Peyer's patch (tissue), 4 donors: Measurements from ENCODE around the gene HDAC4. TPM values are rescaled to one million over a fixed set of nuclear protein-coding genes. Genes with fewer than 3 reads are reported as not detected.
A peak's percentile ranks its signal among the peaks of the same experiment; 100 is the strongest.

Experiments used
- DNase-seq, 3 donors: peaks; one replicate each; pipeline ENCODE4 v3.0.0-alpha.2; 2017 to 2019
- H3K27ac ChIP-seq, 4 donors: fragments of 200-600 bp; sonication (generic); one replicate each; pipeline ENCODE4 v1.5.1; 2016 to 2019
- H3K27me3 ChIP-seq, 2 donors: fragments of 200-600 bp; sonication (generic); one replicate each; pipeline ENCODE4 v1.5.1; 2019
- H3K36me3 ChIP-seq, 3 donors: fragments of 200-600 bp; sonication (generic); one replicate each; pipeline ENCODE4 v1.5.1; 2016 to 2019
- H3K4me1 ChIP-seq, 4 donors: fragments of 200-600 bp; sonication (generic); one replicate each; pipeline ENCODE4 v1.5.1; 2016 to 2019
- H3K4me3 ChIP-seq, 4 donors: fragments of 200-600 bp; sonication (generic); 1 replicate in 3 of 4; 2 replicates in 1 of 4; pipeline ENCODE4 v1.5.1; 2016 to 2019; ENCODE audit warnings: mild to moderate bottlenecking in 1 of 4
- H3K9me3 ChIP-seq, 4 donors: fragments of 200-600 bp; sonication (generic); one replicate each; pipeline ENCODE4 v1.5.1; 2016 to 2019; ENCODE audit warnings: mild to moderate bottlenecking in 1 of 4
- CTCF ChIP-seq, 6 experiments: fragments of 450-650 bp in 4 of 6; fragments of 200-600 bp in 2 of 6; sonication (generic) in 1 of 6; IDR thresholded peaks; one replicate each; pipeline ENCODE4 v1.5.1; 2017 to 2019; ENCODE audit warnings: antibody characterized with exemption in 6 of 6, mild to moderate bottlenecking in 3 of 6, moderate library complexity in 1 of 6
- POLR2A ChIP-seq, 2 donors: fragments of 450-650 bp; IDR thresholded peaks; one replicate each; pipeline ENCODE4 v1.5.1; 2017; ENCODE audit warnings: antibody characterized with exemption in 2 of 2, mild to moderate bottlenecking in 2 of 2, moderate library complexity in 2 of 2
- total RNA-seq, 4 donors: library from RNA; depleted of rRNA; stranded (reverse); fragments of >200 nt; gene quantifications; one replicate each; pipeline ENCODE4 v1.1.0, GENCODE V29; 2016

Gene HDAC4
- total RNA-seq, 4 donors from 2014 or later = 28.9 to 198 (median 102) TPM

DNA sequence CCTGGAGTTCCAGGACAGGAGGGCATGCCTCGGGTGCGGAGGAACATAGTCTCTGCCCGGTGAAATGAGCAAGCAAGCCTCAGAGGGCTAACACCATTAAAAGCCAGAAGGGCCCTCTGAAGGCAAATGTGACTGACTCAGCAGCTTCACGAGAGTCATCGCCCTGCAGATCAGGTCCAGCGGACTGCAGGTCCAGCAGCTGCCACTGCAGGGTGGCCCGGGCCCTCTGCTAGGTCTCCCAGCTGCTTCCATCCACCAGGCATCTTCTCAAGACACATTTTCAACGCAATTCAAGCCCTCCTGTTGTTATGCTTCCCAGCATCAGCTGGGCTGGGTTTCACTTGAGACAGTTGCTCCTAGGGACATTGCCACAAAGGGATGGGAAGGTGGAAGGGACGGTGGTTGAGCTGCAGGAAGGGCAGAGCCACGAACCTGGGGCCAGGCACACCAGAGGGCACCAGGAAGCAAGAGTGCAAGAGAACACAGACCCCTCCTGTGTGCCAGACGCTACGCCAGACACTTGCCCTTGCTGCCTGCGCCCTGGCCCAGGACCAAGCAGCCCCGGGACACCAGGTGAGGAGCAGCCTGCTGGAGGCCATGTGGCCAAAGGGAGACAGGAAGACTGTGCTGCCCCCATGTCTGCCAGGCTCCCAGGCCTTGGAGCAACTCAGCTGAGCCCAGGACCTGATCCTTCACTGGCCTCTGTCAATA is 173.0 kb downstream of the HDAC4 start:
- Histone ChIP-seq H3K9me3 (no peaks in the 10 kb centered on the region), H3K27ac (peak overlapping the region in 2 of 4 donors; percentile 69 to 81), H3K36me3 (no peaks in the 10 kb centered on the region), H3K4me1 (peaks cover 0 to 57% (median under 1%) of the 10 kb centered on the region in 4 donors), H3K27me3 (no peaks in the 10 kb centered on the region), H3K4me3 (no peak overlapping the region)
- DNase-seq = no peak
- TF ChIP-seq POLR2A (IDR thresholded peaks at IDR 0.05) (no peak), CTCF (IDR thresholded peaks at IDR 0.05) (no peak)

GRCh38 chr2:239226677-239227581 is 173.9 kb downstream of the HDAC4 start:
- H3K27ac ChIP-seq = peak overlapping the region; percentile 6 to 81 (median 56)
- no peak overlapping the region for H3K4me3 ChIP-seq
- peaks cover 0 to 66% (median 7%) of the 10 kb centered on the region in 4 donors for H3K4me1 ChIP-seq
- no peak for DNase-seq
- H3K27me3 ChIP-seq = no peaks in the 10 kb centered on the region
- H3K36me3 ChIP-seq = no peaks in the 10 kb centered on the region
- TF ChIP-seq CTCF (IDR thresholded peaks at IDR 0.05) (no peak), POLR2A (IDR thresholded peaks at IDR 0.05) (no peak)
- no peaks in the 10 kb centered on the region for H3K9me3 ChIP-seq

GRCh38 chr2:239225871-239226561 is 174.8 kb downstream of the HDAC4 start:
- no peaks in the 10 kb centered on the region for H3K9me3 ChIP-seq
- peaks cover 0 to 75% (median 8%) of the 10 kb centered on the region in 4 donors for H3K4me1 ChIP-seq
- peak overlapping the region; percentile 42 to 81 (median 65) for H3K27ac ChIP-seq
- H3K4me3 ChIP-seq = no peak overlapping the region
- TF ChIP-seq POLR2A (IDR thresholded peaks at IDR 0.05) (no peak), CTCF (IDR thresholded peaks at IDR 0.05) (no peak)
- H3K27me3 ChIP-seq = no peaks in the 10 kb centered on the region
- H3K36me3 ChIP-seq = no peaks in the 10 kb centered on the region
- no peak for DNase-seq

GRCh38 chr2:239225371-239225851 is 175.4 kb downstream of the HDAC4 start:
- H3K9me3 ChIP-seq = no peaks in the 10 kb centered on the region
- no peak for DNase-seq
- H3K4me1 ChIP-seq = peaks cover 0 to 73% (median 8%) of the 10 kb centered on the region in 4 donors
- H3K27me3 ChIP-seq = no peaks in the 10 kb centered on the region
- H3K4me3 ChIP-seq = no peak overlapping the region
- H3K27ac ChIP-seq = peak overlapping the region; percentile 42 to 81 (median 65)
- no peak for TF ChIP-seq POLR2A (IDR thresholded peaks at IDR 0.05)
- no peak for TF ChIP-seq CTCF (IDR thresholded peaks at IDR 0.05)
- no peaks in the 10 kb centered on the region for H3K36me3 ChIP-seq

GRCh38 chr2:239224955-239225354 is 175.9 kb downstream of the HDAC4 start:
- no peak overlapping the region for H3K4me3 ChIP-seq
- no peaks in the 10 kb centered on the region for H3K9me3 ChIP-seq
- DNase-seq = no peak
- no peaks in the 10 kb centered on the region for H3K27me3 ChIP-seq
- peak overlapping the region in 3 of 4 donors; percentile 42 to 81 (median 69) for H3K27ac ChIP-seq
- no peaks in the 10 kb centered on the region for H3K36me3 ChIP-seq
- H3K4me1 ChIP-seq = peaks cover 0 to 72% (median 8%) of the 10 kb centered on the region in 4 donors
- no peak for TF ChIP-seq POLR2A (IDR thresholded peaks at IDR 0.05)
- no peak for TF ChIP-seq CTCF (IDR thresholded peaks at IDR 0.05)
